Central memory CD8-positive, alpha-beta T cell (primary cell): Measurements from ENCODE around the gene HCFC1R1.

Source experiments
- ATAC-seq: fragments of 150-1000 bp; cut with Tn5 transposase; replicated peaks from 2 replicates; pipeline ENCODE4 v1.10.0; 2022; ENCODE audit warnings: mild to moderate bottlenecking, moderate FRiP score, moderate number of reproducible peaks; ENCODE audit not compliant: poor library complexity, severe bottlenecking; ENCODE audit errors: extremely low read depth
- DNase-seq, 2 donors: peaks; one replicate each; pipeline ENCODE4 v3.0.0; 2021; ENCODE audit warnings: low spot score in 2 of 2
- H3K27ac Mint-ChIP-seq: one replicate; pipeline ENCODE4 v1.8.0; 2022; ENCODE audit warnings: low read depth, mild to moderate bottlenecking, moderate library complexity, mixed read lengths
- H3K27me3 Mint-ChIP-seq: one replicate; pipeline ENCODE4 v1.8.0; 2022; ENCODE audit warnings: mixed read lengths
- H3K36me3 Mint-ChIP-seq: one replicate; pipeline ENCODE4 v1.8.0; 2022; ENCODE audit warnings: mild to moderate bottlenecking, moderate library complexity, mixed read lengths; ENCODE audit not compliant: insufficient read depth
- H3K4me1 Mint-ChIP-seq: one replicate; pipeline ENCODE4 v1.8.0; 2022; ENCODE audit warnings: mixed read lengths
- H3K4me3 Mint-ChIP-seq: one replicate; pipeline ENCODE4 v1.8.0; 2022; ENCODE audit warnings: mild to moderate bottlenecking, moderate library complexity, mixed read lengths
- H3K9me3 Mint-ChIP-seq: one replicate; pipeline ENCODE4 v1.8.0; 2022; ENCODE audit warnings: mixed read lengths

The HCFC1R1 gene

GRCh38 chr16:3038256-3038655, 14.5 kb upstream of the HCFC1R1 start:
- Mint-ChIP-seq H3K27ac (no peak overlapping the region), H3K36me3 (peaks cover 1% of the 10 kb centered on the region), H3K4me1 (peaks cover 11% of the 10 kb centered on the region), H3K9me3 (no peaks in the 10 kb centered on the region), H3K27me3 (peaks cover 70% of the 10 kb centered on the region), H3K4me3 (no peak overlapping the region)
- DNase-seq (no peak), ATAC-seq (no peak)

- DNase-seq = no peak
- ATAC-seq = no peak
- peaks cover 19% of the 10 kb centered on the region for H3K4me1 Mint-ChIP-seq
- no peak within 1 kb of the TSS for H3K27ac Mint-ChIP-seq
- H3K27me3 Mint-ChIP-seq = peaks cover 84% of the 10 kb centered on the region
- peak within 1 kb of the TSS; percentile 68 for H3K4me3 Mint-ChIP-seq
- peaks cover 1% of the 10 kb centered on the region for H3K36me3 Mint-ChIP-seq
- no peaks in the 10 kb centered on the region for H3K9me3 Mint-ChIP-seq
These were observed 13.1 kb upstream of the HCFC1R1 start, which contains the start of gene BICDL2 for GRCh38 chr16:3036726-3037315. Gene BICDL2, minus strand, starts transcription at chr16:3036944. Its CDS starts 1,448 bp downstream, at chr16:3035496.

- H3K4me1 Mint-ChIP-seq = peaks cover 19% of the 10 kb centered on the region
- H3K9me3 Mint-ChIP-seq = no peaks in the 10 kb centered on the region
- peak overlapping the region; percentile 36 for H3K4me3 Mint-ChIP-seq
- peaks cover 3% of the 10 kb centered on the region for H3K36me3 Mint-ChIP-seq
- no peak for ATAC-seq
- no peak for DNase-seq
- H3K27ac Mint-ChIP-seq = no peak overlapping the region
- peaks cover 90% of the 10 kb centered on the region for H3K27me3 Mint-ChIP-seq
These were observed 12.4 kb upstream of the HCFC1R1 start for GRCh38 chr16:3035972-3036725.

GRCh38 chr16:3035289-3035971, 11.7 kb upstream of the HCFC1R1 start:
- ATAC-seq = no peak
- Mint-ChIP-seq H3K9me3 (no peaks in the 10 kb centered on the region), H3K27me3 (peaks cover 94% of the 10 kb centered on the region), H3K27ac (no peak overlapping the region), H3K4me1 (peaks cover 19% of the 10 kb centered on the region), H3K4me3 (peak overlapping the region; percentile 36), H3K36me3 (peaks cover 3% of the 10 kb centered on the region)
- DNase-seq = no peak

- peaks cover 86% of the 10 kb centered on the region for H3K27me3 Mint-ChIP-seq
- ATAC-seq (no peak), DNase-seq (no peak)
- no peaks in the 10 kb centered on the region for H3K9me3 Mint-ChIP-seq
- no peak overlapping the region for H3K4me3 Mint-ChIP-seq
- peaks cover 9% of the 10 kb centered on the region for H3K36me3 Mint-ChIP-seq
- H3K4me1 Mint-ChIP-seq = peaks cover 37% of the 10 kb centered on the region
- H3K27ac Mint-ChIP-seq = no peak overlapping the region
These were observed 8.9 kb upstream of the HCFC1R1 start for GRCh38 chr16:3032624-3033023.

- ATAC-seq (no peak), DNase-seq (no peak)
- H3K27me3 Mint-ChIP-seq = peaks cover 70% of the 10 kb centered on the region
- no peak overlapping the region for H3K27ac Mint-ChIP-seq
- peak overlapping the region; percentile 48 for H3K4me3 Mint-ChIP-seq
- H3K9me3 Mint-ChIP-seq = no peaks in the 10 kb centered on the region
- peaks cover 12% of the 10 kb centered on the region for H3K36me3 Mint-ChIP-seq
- peaks cover 27% of the 10 kb centered on the region for H3K4me1 Mint-ChIP-seq
These were observed 6.8 kb upstream of the HCFC1R1 start for GRCh38 chr16:3030222-3031212.

GRCh38 chr16:3029491-3030221, 5.9 kb upstream of the HCFC1R1 start:
- Mint-ChIP-seq H3K4me3 (peak overlapping the region; percentile 48), H3K27me3 (peaks cover 61% of the 10 kb centered on the region), H3K9me3 (no peaks in the 10 kb centered on the region), H3K4me1 (peaks cover 26% of the 10 kb centered on the region), H3K27ac (no peak overlapping the region), H3K36me3 (peaks cover 12% of the 10 kb centered on the region)
- DNase-seq (no peak), ATAC-seq (peak; percentile 16)

GRCh38 chr16:3028716-3029319, 5.1 kb upstream of the HCFC1R1 start:
- peaks cover 33% of the 10 kb centered on the region for H3K4me1 Mint-ChIP-seq
- peaks cover 53% of the 10 kb centered on the region for H3K27me3 Mint-ChIP-seq
- H3K9me3 Mint-ChIP-seq = no peaks in the 10 kb centered on the region
- ATAC-seq = no peak
- no peak overlapping the region for H3K27ac Mint-ChIP-seq
- peaks cover 18% of the 10 kb centered on the region for H3K36me3 Mint-ChIP-seq
- H3K4me3 Mint-ChIP-seq = peak overlapping the region; percentile 20
- no peak for DNase-seq

GRCh38 chr16:3027983-3028715, 4.4 kb upstream of the HCFC1R1 start:
- ATAC-seq (peak; percentile 17), DNase-seq (peak; percentile 66 to 76)
- H3K4me1 Mint-ChIP-seq = peaks cover 35% of the 10 kb centered on the region
- H3K27me3 Mint-ChIP-seq = peaks cover 46% of the 10 kb centered on the region
- peaks cover 18% of the 10 kb centered on the region for H3K36me3 Mint-ChIP-seq
- H3K27ac Mint-ChIP-seq = no peak overlapping the region
- H3K4me3 Mint-ChIP-seq = peak overlapping the region; percentile 42
- no peaks in the 10 kb centered on the region for H3K9me3 Mint-ChIP-seq

GRCh38 chr16:3027489-3027795, 3.7 kb upstream of the HCFC1R1 start:
- no peak for DNase-seq
- Mint-ChIP-seq H3K9me3 (no peaks in the 10 kb centered on the region), H3K4me1 (peaks cover 36% of the 10 kb centered on the region), H3K27me3 (peaks cover 39% of the 10 kb centered on the region), H3K27ac (no peak overlapping the region), H3K4me3 (no peak overlapping the region), H3K36me3 (peaks cover 18% of the 10 kb centered on the region)
- ATAC-seq = no peak
